NCI-H69 (cell line): ENCODE results near the gene CASTOR1.
A peak's percentile ranks its signal among the peaks of the same experiment; 100 is the strongest.

Experiments used
- DNase-seq: peaks from one replicate; lab custom pipeline; 2025; lab: John Stamatoyannopoulos, UW

CASTOR1 gene

GRCh38 chr22:30284666-30285065 lies 4.6 kb downstream of the CASTOR1 start:
- DNase-seq: no peak

DNA sequence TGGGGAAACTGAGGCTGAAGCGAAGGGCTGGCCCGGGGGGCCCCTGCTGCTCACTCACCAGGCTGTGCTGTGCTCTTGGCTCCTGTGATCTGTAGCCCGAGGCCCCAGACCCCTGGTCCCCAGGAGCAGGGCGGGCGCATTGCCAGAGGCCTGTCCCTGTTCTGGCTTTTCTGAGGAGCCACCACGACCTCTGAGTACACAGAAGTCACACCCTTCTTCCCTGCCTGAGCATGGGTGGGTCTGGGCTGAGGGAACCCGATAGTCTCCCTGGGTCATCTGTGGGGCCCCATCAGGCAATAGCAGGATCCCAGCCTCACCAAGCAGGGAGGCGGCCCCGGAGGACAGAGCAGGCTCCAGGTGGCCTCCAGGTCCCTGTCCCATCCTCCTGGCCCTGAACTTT lies 5.1 kb downstream of the CASTOR1 start:
- no peak for DNase-seq

DNA sequence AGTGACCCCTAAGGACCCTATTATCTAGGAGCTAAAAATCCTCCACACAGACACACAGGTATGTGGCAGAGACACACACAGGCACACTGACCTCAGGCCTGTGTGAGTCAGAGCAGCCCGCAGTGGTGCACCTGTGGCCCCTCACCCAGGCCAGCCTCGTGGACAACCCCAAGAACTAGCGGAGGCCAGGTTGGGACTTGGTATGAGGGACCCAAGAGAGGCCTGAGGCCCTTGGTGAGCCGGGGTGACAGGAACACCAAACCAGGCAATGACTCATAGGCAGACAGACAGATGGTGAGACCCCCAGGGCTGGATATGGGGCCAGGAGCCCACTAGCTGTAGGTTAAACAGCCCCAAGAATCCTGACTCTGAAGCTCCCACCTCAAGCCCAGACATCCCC lies 6.0 kb downstream of the CASTOR1 start:
- no peak for DNase-seq

DNA sequence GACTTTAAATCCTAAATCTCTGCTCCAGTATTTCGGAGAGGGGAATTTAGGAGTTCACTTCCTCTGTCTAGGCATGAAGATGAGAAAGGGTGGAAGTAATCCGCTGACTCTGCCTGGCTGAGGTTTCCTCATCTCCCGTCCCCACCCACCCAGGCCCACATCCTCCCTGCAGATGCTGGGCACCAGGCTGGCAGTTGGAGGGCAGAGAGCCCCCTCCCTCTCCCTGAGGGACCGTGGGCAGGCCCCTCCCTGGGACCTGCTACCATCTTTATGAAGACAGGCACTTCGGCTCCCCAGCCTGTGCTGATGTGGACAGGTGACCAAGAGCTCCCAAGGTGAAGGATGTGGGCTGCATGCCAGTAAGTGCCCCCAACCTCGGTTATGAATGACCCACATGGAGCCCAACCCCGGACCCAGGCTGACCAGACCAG lies 6.7 kb downstream of the CASTOR1 start:
- DNase-seq: no peak

DNA sequence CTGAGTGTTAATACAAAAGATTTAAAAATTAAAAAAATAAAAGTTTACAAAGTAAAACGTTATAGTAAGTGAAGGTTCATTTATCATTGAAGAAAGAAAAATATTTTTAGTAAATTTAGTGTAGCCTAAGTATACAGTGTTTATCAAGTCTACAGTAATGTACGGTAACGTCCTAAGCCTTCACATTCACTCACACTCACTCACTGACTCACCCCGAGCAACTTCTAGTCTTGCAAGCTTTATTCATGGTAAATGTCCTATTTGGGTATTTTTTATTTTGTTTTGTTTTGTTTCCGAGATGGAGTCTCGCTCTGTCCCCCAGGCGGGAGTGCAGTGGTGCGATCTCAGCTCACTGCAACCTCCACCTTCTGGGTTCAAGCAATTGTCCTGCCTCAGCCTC lies 8.8 kb downstream of the CASTOR1 start:
- DNase-seq: no peak

DNA sequence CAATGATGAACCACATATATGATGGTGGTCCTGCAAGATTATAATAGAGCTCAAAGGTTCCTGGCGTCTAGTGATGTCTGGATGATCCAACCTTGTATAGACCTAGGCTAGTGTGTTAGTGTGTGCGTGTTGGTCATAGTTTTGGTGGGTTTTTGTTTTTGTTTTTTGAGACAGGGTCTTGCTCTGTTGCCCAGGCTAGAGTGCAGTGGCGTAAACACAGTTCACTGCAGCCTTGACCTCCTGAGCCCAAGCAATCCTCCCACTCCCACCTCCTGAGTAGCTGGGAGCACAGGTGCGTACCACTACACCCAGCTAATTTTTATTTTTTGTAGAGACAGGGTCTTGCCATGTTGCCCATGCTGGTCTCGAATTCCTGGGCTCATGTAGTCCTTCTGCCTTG lies 9.4 kb downstream of the CASTOR1 start:
- no peak for DNase-seq

DNA sequence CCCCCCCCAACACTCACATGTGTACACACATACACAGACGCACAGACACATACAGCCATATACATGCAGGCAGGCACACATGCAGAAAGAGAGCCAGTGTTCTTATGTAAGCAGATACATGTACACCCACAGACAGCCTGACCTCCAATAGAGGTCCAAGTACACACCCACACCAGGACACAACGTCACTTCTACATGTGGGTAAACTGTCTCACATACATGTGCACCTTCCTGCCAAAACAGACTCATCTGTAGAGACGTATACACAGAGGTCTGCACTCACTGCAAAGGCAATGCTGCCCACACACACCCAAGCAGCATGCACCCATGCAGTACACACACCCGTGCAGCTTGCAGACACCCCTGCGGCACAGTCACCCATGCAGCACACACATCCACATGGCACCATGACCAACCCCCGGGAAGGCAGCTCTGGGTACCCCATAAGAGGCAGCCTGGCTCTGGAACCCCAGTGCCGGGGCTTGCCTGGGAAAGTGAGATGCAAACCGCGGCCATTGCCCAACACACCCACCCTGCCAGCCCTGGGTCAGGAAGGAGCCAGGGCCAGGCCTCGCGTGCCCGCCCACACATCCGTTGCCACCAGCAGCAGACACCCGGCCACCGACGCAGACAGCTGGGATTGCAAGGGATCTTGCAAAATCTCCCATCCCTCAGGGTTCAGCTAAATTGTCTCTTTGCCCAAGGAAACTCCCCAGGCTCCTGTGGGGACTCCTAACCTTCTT lies 10.1 kb downstream of the CASTOR1 start:
- DNase-seq: no peak

DNA sequence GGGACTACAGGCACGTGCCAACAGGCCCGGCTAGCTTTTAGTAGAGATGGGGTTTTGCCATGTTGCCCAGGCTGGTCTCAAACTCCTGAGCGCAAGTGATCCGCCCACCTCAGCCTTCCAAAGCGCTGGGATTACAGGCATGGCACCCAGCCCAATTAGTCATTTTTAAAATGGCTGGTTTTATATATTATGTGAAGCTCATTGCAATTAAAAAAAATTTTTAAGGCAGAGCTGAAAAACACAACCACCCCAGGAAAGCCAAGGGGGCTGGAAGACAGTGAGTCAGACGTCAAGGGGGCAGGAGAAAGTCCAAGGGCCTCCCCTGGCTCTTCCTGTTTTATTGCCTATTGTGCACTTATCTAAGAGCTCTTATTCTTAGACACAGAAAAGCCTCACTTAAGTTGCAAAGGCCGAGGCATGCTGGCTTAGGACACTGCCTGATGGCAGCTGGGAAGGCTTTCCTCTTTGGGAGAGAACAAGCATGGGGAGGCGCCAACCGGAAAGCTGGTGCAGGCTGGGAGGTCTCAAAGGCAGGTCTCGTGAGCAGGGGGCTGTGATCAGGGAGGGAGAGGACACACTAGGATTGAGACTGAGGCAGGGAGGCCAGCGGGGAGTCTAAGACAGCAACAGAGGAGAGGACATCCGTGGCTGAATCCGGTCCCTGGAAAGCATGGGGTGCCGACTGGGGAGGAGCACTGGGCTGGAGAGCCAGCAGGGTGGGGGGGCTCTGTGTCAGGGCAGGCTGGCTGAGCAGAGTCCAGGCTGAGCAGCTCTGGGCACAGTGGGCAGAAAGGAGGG lies 11.6 kb downstream of the CASTOR1 start:
- no peak for DNase-seq

DNA sequence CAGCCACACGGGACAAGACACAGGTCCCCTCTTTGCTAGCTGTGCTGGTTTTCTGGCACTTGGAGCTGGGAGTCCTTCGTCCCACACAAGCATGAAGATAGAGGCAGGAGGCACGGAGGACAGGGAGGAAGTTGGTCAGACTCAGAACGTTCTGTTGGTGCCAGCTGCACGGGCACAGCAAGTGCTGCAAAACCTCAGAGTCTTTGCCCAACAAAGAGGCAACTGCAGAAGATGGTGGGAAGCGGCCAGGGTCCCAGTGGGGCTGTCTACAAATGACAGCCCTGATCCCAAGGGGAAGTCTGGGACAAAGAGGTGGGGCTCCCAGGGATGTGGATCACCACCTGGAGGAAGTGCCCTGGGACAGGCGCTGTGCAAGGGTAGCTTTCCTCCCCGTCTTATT lies 13.3 kb downstream of the CASTOR1 start:
- no peak for DNase-seq

DNA sequence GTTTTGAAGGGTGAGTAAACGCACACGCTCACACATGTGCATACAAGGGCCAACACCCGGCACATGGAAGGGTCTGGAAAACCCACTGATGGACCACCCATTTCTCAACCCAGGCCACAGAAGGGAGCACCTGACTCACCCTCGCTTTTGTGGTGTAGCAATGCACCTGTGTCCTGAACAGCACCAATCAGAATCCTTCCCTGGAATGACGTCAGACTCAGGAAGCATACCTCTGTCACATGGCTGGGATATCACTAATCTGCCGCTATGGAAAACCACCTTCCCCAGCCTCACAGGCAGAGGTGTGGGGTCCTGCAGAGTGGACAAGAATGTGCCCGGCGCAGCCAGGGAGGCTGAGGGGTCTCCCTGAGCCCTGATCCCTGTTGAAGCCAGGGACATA lies 13.7 kb downstream of the CASTOR1 start:
- peak; percentile 33 for DNase-seq

DNA sequence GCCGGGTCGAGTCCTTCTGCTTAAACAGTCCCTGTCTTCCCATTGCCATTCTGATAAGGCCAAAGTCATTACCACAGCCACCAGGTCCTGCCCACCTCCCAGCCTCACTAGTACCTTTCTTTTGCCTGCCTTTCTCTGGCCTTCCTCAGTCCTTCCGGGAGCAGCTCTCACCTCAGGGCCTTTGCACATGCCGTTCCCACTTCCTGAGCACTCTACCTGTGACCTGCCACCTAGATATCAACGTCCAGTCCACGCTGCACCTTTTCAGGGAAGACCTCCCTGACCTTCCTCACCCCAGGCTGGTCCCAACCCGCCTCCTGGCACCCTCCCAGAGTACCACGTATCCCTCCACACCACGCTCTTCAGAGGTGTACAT lies 14.9 kb downstream of the CASTOR1 start:
- no peak for DNase-seq

- no peak for DNase-seq
Measured at GRCh38 chr22:30273711-30274436, 15.4 kb downstream of the CASTOR1 start.

- DNase-seq: no peak
Measured at GRCh38 chr22:30272781-30273601, 16.3 kb downstream of the CASTOR1 start.

- no peak for DNase-seq
Measured at GRCh38 chr22:30270832-30271231, 18.5 kb downstream of the CASTOR1 start.

- no peak for DNase-seq
Measured at GRCh38 chr22:30268331-30268730, 21.0 kb downstream of the CASTOR1 start.

GRCh38 chr22:30267382-30268302 lies 21.7 kb downstream of the CASTOR1 start:
- no peak for DNase-seq

- DNase-seq: no peak
Measured at GRCh38 chr22:30266445-30267381, 22.6 kb downstream of the CASTOR1 start, which contains the start of gene OSM. Gene OSM, minus strand, starts transcription at chr22:30266851. Its CDS starts 52 bp downstream, at chr22:30266799.

- DNase-seq: peak; percentile 19
Measured at GRCh38 chr22:30265823-30266444, 23.4 kb downstream of the CASTOR1 start.

- no peak for DNase-seq
Measured at GRCh38 chr22:30265131-30265720, 24.1 kb downstream of the CASTOR1 start.
